ENCODE results near the gene CHDH. TPM values are rescaled to one million over a fixed set of nuclear protein-coding genes. Genes with fewer than 3 reads are reported as not detected.

CHDH gene
- total and polyA plus RNA-seq, 12 donors: 0.29 to 17.5 (median 2.2) TPM

- intact Hi-C loops (cut with DNase I): no loop called here
- TF ChIP-seq, protein P1, sequence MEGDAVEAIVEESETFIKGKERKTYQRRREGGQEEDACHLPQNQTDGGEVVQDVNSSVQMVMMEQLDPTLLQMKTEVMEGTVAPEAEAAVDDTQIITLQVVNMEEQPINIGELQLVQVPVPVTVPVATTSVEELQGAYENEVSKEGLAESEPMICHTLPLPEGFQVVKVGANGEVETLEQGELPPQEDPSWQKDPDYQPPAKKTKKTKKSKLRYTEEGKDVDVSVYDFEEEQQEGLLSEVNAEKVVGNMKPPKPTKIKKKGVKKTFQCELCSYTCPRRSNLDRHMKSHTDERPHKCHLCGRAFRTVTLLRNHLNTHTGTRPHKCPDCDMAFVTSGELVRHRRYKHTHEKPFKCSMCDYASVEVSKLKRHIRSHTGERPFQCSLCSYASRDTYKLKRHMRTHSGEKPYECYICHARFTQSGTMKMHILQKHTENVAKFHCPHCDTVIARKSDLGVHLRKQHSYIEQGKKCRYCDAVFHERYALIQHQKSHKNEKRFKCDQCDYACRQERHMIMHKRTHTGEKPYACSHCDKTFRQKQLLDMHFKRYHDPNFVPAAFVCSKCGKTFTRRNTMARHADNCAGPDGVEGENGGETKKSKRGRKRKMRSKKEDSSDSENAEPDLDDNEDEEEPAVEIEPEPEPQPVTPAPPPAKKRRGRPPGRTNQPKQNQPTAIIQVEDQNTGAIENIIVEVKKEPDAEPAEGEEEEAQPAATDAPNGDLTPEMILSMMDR (IDR thresholded peaks at IDR 0.05): no peak
- H3K27ac ChIP-seq: no peak overlapping the region
- H3K36me3 ChIP-seq: no peaks in the 10 kb centered on the region
- H3K4me3 ChIP-seq: no peak overlapping the region
- DNase-seq (no peak), ATAC-seq (no peak)
- 76 to 80% methylated on average over 2 of the region's 2 CpGs for WGBS, 2 donors
- no peaks in the 10 kb centered on the region for H3K27me3 ChIP-seq
- no peaks in the 10 kb centered on the region for H3K9me3 ChIP-seq
- H3K4me1 ChIP-seq: no peaks in the 10 kb centered on the region
These were observed 16.6 kb downstream of the CHDH start for GRCh38 chr3:53829605-53830004.

DNA sequence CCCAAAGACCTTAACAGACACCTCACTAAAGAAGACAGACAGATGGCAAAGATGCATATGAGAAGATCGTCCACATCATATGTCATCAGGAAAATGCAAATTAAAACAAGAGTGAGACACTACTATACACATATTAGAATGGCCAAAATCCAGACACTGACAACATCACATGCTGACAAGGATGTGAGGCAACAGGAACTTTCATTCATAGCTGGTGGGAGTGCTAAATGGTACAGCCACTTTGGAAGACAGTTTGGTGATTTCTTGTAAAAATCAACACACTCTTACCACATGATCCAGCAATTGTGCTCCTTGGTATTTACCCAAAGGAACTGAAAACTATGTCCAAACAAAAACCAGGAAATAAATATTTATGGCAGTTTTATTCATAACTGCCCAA is 17.6 kb downstream of the CHDH start:
- Histone ChIP-seq H3K4me1 (no peaks in the 10 kb centered on the region), H3K27me3 (no peaks in the 10 kb centered on the region), H3K27ac (no peak overlapping the region), H3K9me3 (no peaks in the 10 kb centered on the region), H3K4me3 (no peak overlapping the region), H3K36me3 (no peaks in the 10 kb centered on the region)
- no peak for DNase-seq
- TF ChIP-seq, protein P1 (IDR thresholded peaks at IDR 0.05): no peak
- WGBS, 2 donors: 75 to 88% methylated on average over 1 of the region's 1 CpG
- intact Hi-C loops (cut with DNase I): no loop called here
- ATAC-seq: no peak

GRCh38 chr3:53826048-53826447 is 20.2 kb downstream of the CHDH start:
- WGBS, 2 donors: 35 to 47% methylated on average over 1 of the region's 1 CpG
- Histone ChIP-seq H3K36me3 (no peaks in the 10 kb centered on the region), H3K4me3 (no peak overlapping the region), H3K27ac (no peak overlapping the region), H3K9me3 (no peaks in the 10 kb centered on the region), H3K4me1 (no peaks in the 10 kb centered on the region), H3K27me3 (no peaks in the 10 kb centered on the region)
- TF ChIP-seq, protein P1 (IDR thresholded peaks at IDR 0.05): no peak
- DNase-seq (no peak), ATAC-seq (no peak)
- intact Hi-C loops (cut with DNase I): no loop called here

GRCh38 chr3:53824795-53825194 is 21.4 kb downstream of the CHDH start:
- TF ChIP-seq, protein P1 (IDR thresholded peaks at IDR 0.05): no peak
- Histone ChIP-seq H3K4me3 (no peak overlapping the region), H3K9me3 (no peaks in the 10 kb centered on the region), H3K27ac (no peak overlapping the region), H3K36me3 (no peaks in the 10 kb centered on the region), H3K4me1 (no peaks in the 10 kb centered on the region), H3K27me3 (no peaks in the 10 kb centered on the region)
- DNase-seq (no peak), ATAC-seq (no peak)
- WGBS, 2 donors: 92 to 93% methylated on average over 4 of the region's 4 CpGs
- intact Hi-C loops (cut with DNase I): no loop called here
